Measurements from ENCODE around the gene MYH13.
"Not testable (repeated sequence)": the region's sequence is repeated elsewhere in the genome, so short reads cannot be mapped to it uniquely, and the experiment has no call there.

The MYH13 gene

GRCh38 chr17:10295728-10296343 lies 77.0 kb downstream of the MYH13 start:
- peak; percentile 26 for DNase-seq

- no peak for DNase-seq
Measured at GRCh38 chr17:10294180-10294579, 78.6 kb downstream of the MYH13 start.

GRCh38 chr17:10292057-10292937 lies 80.5 kb downstream of the MYH13 start:
- no peak for DNase-seq

DNA sequence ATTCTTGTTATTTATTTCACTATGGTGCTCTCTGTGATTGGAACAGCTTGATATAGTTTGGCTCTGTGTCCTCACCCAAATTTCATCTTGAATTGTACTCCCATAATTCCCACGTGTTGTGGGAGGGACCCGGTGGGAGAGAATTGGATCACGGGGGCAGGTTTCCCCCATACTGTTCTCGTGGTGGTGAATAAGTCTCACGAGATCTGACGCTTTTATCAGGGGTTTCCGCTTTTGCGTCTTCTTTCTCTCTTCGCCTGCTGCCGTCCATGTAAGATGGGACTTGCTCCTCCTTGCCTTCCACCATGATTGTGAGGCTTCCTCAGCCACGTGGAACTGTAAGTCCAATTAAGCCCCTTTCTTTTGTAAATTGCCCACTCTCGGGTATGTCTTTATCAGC lies 81.2 kb downstream of the MYH13 start:
- not testable (repeated sequence) for DNase-seq

- DNase-seq = no peak
Measured at GRCh38 chr17:10290041-10290440, 82.8 kb downstream of the MYH13 start.

- no peak for DNase-seq
Measured at GRCh38 chr17:10286324-10286723, 86.5 kb downstream of the MYH13 start.

DNA sequence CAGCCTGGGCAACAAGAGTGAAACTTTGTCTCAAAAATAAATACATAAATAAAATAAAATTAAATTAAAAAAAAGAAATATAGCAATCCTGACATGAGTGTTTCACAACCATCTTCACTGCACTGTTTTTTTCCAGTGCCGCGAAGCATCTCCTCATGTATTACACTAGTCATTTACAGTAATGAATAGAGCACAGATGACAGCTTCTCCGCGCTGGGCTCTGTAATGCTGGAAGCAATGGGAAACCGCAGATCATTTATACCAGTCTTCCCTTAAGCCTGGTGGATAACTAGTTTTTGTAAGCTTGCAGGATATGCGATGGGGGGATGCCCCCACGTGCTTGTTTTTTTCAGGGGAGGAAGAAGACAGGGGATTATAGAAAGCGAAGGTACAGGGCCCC lies 86.9 kb downstream of the MYH13 start:
- no peak for DNase-seq

DNA sequence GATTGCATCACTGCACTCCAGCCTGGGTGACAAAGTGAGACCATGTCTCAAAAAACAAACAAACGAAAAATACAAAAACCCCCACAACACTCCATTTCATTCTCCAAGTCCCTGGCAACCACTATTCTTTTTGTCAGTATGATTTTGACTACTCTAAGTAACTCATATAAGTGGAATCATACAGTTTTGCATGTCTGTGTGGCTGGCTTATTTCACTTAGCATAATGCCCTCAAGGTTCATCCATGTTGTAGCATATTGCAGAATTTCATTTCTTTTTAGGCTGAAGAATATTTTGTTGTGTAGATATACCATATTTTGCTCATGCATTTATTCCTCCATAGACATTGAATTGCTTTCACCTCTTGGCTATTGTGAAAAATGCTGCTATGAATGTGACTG lies 92.7 kb downstream of the MYH13 start:
- DNase-seq = no peak

GRCh38 chr17:10278218-10278617 lies 94.6 kb downstream of the MYH13 start:
- DNase-seq = no peak

DNA sequence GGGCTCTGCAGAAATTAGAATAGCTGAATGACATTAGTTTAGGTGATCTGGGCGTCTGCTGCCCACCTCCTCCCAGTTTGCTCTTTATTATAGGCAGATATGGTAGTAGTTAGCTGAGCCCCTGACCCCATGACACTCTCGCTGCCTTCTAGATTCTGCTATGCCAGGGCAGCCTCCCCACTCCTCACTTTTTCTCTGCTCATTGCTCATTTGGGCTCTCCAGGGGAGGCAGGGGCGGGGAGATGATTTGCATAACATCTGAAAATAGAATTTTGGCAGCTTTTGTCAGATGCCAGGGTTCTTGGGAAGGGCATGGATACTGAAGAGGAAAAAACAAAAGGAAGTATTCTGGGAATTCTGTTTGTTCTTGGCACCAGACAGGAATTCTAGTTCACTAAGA lies 96.4 kb downstream of the MYH13 start:
- DNase-seq = no peak

DNA sequence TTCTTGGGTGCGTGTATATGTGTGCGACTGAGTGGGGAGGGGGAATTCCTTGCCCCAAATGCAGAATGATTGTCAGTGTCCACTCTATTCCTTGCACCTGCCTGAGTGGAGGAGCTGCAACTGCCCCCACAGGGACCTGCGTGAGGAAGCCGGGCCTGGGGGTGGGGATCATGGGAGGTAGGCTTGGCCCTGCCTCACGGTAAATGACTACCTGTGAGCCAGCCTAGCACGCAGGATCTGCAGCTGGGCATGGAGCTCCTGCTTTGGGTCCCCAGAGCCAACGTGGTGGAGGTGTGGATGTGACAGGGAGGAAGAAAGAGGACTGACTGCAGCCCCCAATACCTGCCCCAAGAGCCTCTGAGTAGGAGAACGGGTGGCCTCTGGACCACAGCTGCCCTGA lies 97.4 kb downstream of the MYH13 start:
- DNase-seq = no peak

- no peak for DNase-seq
Measured at GRCh38 chr17:10271106-10271562, 101.7 kb downstream of the MYH13 start.

GRCh38 chr17:10270258-10270657 lies 102.5 kb downstream of the MYH13 start:
- DNase-seq = no peak

GRCh38 chr17:10268005-10268404 lies 104.8 kb downstream of the MYH13 start:
- no peak for DNase-seq

DNA sequence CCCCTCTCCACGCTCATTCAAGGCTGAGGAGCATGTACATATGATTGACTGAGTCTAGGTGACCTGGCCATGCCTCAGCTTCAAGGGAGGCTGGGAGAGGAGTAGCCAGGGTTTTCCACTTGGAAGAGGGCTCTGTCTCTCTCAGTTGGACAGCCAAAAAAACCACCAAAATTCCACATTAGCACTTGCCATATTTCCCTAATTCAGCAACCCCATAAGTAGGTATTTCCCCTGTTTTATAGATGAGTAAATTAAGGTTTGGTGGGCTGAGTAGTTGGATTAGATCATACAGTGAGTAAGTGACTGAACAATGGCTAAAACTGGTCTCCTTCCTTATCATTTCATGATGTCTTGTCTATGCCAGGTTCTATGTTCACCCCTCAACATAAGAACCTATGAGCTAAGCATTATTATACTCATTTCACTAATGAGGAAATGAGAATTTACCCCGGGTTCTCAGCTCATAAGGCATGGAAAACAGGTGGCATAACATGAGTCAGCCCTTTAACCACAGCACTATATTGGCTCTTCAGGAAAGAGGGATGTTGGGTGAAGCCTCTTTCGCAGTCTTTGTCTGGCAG lies 106.4 kb downstream of the MYH13 start:
- DNase-seq = no peak

GRCh38 chr17:10265100-10265810 lies 107.6 kb downstream of the MYH13 start:
- no peak for DNase-seq

GRCh38 chr17:10264051-10264450 lies 108.8 kb downstream of the MYH13 start:
- no peak for DNase-seq

GRCh38 chr17:10262451-10262850 lies 110.4 kb downstream of the MYH13 start:
- no peak for DNase-seq

GRCh38 chr17:10261098-10261497 lies 111.7 kb downstream of the MYH13 start:
- no peak for DNase-seq

GRCh38 chr17:10251212-10251948 lies 121.4 kb downstream of the MYH13 start:
- DNase-seq = no peak

Measured in stimulated activated CD4-positive, alpha-beta T cell treated with anti-CD3 and anti-CD28 coated beads, Interleukin-1b, Interleukin-23, amount 100 ng/mL, for 48 hours (primary cell).